IgD-negative memory B cell (primary cell): Measurements from ENCODE around the gene ZNF469. TPM values are rescaled to one million over a fixed set of nuclear protein-coding genes. Genes with fewer than 3 reads are reported as not detected.

Experiments
- H3K27ac Mint-ChIP-seq, 3 donors: one replicate each; pipeline ENCODE4 v1.8.0; 2020 to 2022; ENCODE audit warnings: mild to moderate bottlenecking in 3 of 3, mixed read lengths in 3 of 3, moderate library complexity in 1 of 3
- H3K27me3 Mint-ChIP-seq: one replicate; pipeline ENCODE4 v1.8.0; 2021; ENCODE audit warnings: mixed read lengths
- H3K36me3 Mint-ChIP-seq: one replicate; pipeline ENCODE4 v1.8.0; 2020; ENCODE audit warnings: mild to moderate bottlenecking, mixed read lengths
- H3K4me1 Mint-ChIP-seq, 3 donors: one replicate each; pipeline ENCODE4 v1.8.0; 2020 to 2022; ENCODE audit warnings: mixed read lengths in 3 of 3, mild to moderate bottlenecking in 1 of 3
- H3K4me3 Mint-ChIP-seq, 4 donors: one replicate each; pipeline ENCODE4 v1.8.0; 2020 to 2022; ENCODE audit warnings: mild to moderate bottlenecking in 4 of 4, mixed read lengths in 4 of 4, moderate library complexity in 3 of 4
- H3K9me3 Mint-ChIP-seq, 3 donors: one replicate each; pipeline ENCODE4 v1.8.0; 2020 to 2021; ENCODE audit warnings: mixed read lengths in 3 of 3, mild to moderate bottlenecking in 1 of 3
- polyA plus RNA-seq: library from polyadenylated mRNA; unstranded; fragments of 300-500 nt; fragmentation: Illumina TruSeq; gene quantifications from one replicate; pipeline ENCODE4 v1.2.3, GENCODE V29; 2021

The ZNF469 gene
- polyA plus RNA-seq, 1 donor from 2014 or later: 0.26 TPM

DNA sequence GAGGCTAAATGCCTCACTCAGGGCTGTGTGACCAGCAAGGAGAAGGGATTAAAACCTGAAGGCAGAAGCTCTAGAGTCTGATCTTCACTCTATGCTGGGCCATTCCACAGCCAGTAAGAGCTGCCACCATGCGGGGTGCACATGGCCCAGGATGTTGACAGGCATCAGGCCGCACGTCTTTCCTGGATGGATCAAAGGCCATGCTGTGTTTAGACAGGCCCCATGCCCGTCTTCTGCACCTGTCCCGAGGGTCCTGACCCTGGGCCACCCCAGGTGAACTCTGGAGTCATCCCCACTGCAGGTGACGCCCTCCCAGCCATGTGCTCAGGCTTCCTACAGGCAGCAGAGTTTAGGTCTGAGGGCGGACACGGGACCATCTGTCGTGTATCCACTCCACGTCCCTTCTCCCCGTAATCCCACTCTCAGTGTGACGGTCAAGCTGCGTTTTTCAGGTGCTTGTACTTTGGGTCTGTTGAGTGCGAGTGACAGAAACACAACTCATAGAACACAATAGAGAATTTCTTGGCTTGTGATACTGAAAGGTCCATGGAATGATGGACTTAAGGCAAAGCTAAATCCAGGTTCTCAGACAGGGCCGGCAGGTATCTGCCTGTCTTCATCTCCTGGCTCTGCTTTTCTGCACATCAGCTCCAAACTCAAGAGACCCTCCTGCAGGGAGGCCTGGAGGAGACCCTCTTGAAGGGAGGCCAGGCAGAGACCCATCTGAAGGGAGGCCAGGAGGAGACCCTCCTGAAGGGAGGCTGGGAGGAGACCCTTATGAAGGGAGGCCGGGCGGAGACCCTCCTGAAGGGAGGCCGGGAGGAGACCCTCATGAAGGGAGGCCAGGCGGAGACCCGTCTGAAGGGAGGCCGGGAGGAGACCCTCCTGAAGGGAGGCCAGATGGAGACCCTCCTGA lies 13.2 kb downstream of the ZNF469 start:
- H3K36me3 Mint-ChIP-seq: no peaks in the 10 kb centered on the region
- H3K27me3 Mint-ChIP-seq: peaks cover 12% of the 10 kb centered on the region
- no peaks in the 10 kb centered on the region for H3K4me1 Mint-ChIP-seq

DNA sequence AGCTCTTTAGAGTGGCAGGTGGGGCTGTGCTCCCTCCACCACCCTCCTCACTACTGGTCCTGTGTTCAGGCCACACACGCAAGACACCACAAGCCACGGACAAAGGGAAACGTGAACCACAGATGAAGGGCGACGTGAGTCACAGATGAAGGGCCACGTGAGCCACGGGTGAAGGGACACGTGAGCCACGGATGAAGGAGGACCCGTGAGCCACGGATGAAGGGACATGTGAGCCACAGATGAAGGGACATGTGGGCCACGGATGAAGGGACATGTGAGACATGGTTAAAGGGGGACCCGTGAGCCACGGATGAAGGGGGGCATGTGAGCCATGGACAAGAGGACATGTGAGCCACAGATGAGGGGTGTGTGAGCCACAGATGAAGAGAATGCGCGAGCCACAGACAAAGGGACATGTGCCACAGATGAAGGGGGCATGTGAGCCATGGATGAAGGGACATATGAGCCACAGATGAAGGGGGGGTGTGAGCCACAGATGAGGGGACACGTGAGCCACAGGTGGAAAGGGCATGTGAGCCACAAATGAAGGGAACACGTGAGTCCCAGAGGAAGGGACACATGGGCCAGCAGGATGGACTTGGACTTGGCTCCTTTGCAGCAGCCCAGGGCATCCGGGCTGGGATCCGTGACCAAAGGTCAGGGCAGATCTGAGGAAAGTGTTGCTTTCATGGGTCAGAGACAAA lies 15.6 kb downstream of the ZNF469 start:
- Mint-ChIP-seq H3K9me3 (peaks cover 0 to 4% (median 0%) of the 10 kb centered on the region in 3 donors), H3K27me3 (no peaks in the 10 kb centered on the region), H3K4me1 (no peaks in the 10 kb centered on the region), H3K4me3 (peak overlapping the region in 1 of 4 donors; percentile 28), H3K36me3 (no peaks in the 10 kb centered on the region), H3K27ac (no peak overlapping the region)

More for the DNA sequence above, 13.2 kb downstream of the ZNF469 start:
- peaks cover 0 to 4% (median 0%) of the 10 kb centered on the region in 3 donors for H3K9me3 Mint-ChIP-seq
- no peak overlapping the region for H3K27ac Mint-ChIP-seq
- no peak overlapping the region for H3K4me3 Mint-ChIP-seq

DNA sequence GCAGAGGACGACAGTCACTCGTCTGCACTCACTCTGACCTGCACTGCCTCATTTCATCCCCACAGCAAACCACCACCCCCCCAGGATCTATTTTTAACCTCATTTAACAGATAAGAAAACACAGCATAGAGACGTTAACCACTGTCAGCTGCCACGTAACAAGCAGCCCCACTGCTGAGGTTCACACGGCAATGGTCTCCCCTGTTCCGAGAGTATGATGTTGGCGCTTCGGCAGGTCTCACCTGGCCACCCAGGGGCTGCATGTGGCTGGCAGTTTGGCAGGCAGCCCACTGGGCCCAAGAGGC lies 16.1 kb downstream of the ZNF469 start:
- Mint-ChIP-seq H3K27me3 (no peaks in the 10 kb centered on the region), H3K36me3 (no peaks in the 10 kb centered on the region), H3K27ac (peak overlapping the region in 1 of 3 donors; percentile 16), H3K9me3 (peaks cover 0 to 4% (median 0%) of the 10 kb centered on the region in 3 donors), H3K4me3 (peak overlapping the region in 1 of 4 donors; percentile 28), H3K4me1 (no peaks in the 10 kb centered on the region)

DNA sequence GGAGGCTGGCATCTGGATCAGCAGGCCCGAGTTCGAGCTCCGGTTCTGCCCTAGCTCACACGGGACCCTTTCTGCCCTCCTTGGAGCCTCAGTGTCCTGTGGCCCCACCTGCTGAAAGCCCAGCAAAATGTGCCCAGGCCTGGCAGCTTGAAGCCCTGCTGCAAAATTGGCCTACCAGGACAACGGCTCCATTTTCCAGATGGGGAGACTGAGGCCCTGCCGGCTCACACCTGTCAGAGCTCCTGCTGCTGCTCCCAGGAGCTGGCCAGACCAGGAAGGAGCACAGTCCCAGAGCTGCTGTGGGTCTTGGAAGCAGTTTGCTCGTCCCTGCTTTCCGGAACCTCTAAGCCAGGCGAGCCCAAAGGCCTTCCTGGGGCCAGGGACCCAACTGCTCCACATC lies 17.4 kb downstream of the ZNF469 start:
- Mint-ChIP-seq H3K4me1 (no peaks in the 10 kb centered on the region), H3K27me3 (peaks cover 3% of the 10 kb centered on the region), H3K27ac (no peak overlapping the region), H3K4me3 (no peak overlapping the region), H3K9me3 (peaks cover 0 to 4% (median 0%) of the 10 kb centered on the region in 3 donors), H3K36me3 (no peaks in the 10 kb centered on the region)

DNA sequence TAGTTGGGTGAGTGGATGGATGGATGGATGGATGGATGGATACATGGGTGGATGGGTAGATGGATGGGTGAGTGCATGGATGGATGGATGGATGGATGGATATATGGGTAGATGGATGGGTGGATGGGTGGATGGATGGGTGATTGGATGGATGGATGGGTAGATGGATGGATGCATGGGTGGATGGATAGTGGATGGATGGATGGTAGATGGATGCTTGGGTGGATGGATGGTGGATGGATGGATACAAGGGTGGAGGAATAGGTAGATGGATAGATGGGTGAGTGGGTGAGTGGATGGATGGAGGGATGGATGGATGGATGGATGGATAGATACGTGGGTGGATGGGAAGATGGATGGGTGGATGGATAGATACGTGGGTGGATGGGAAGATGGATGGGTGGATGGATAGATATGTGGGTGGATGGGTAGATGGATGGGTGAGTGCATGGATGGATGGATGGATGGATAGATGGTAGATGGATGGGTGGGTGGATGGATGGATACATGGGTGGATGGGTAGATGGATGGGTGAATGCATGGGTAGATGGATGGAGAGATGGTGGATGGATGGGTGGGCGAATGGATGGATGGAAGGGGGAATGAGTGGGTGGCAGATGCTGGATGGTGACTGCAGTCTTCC lies 19.0 kb downstream of the ZNF469 start:
- H3K4me1 Mint-ChIP-seq: no peaks in the 10 kb centered on the region

DNA sequence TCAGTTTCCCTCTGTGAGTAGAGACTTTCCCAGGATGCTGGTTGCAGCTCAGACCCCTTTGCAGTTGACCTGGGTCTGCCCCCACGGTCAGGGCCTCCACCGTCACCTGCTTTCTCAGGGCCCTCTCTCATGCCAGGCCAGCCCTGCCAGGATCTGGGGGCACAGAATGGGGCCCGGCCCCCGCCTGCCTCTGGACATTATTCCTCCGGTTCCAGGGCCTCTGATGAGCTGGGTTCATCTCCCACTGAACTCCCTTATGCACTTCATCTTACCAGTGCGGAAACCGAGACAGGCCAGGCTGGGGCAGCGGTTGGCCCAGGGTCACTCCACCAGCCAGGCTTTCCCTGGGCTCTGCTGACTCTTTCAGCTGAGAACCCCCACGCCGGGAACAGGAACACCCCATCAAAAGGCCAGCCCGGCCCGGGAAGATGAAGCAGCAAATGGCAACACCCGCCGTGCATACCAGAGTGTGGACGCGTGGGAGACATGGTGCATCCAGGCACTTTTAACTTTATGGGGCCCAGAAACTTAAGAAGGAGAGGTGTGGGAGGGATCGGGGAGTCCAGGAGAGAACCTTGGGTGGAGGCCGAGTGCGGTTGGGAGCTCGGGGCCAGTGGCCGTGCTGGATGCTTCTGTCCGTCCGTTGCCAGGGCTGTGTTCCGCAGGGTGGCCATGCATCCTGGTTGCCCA lies 19.9 kb downstream of the ZNF469 start:
- Mint-ChIP-seq H3K4me3 (no peak overlapping the region), H3K9me3 (no peaks in the 10 kb centered on the region), H3K36me3 (no peaks in the 10 kb centered on the region), H3K27me3 (peaks cover 3% of the 10 kb centered on the region), H3K27ac (no peak overlapping the region), H3K4me1 (peaks cover 0 to 2% (median 0%) of the 10 kb centered on the region in 3 donors)

More for the DNA sequence above, 19.0 kb downstream of the ZNF469 start:
- no peak overlapping the region for H3K4me3 Mint-ChIP-seq
- H3K9me3 Mint-ChIP-seq: peaks cover 0 to 4% (median 0%) of the 10 kb centered on the region in 3 donors
- no peaks in the 10 kb centered on the region for H3K36me3 Mint-ChIP-seq
- no peak overlapping the region for H3K27ac Mint-ChIP-seq
- peaks cover 3% of the 10 kb centered on the region for H3K27me3 Mint-ChIP-seq

DNA sequence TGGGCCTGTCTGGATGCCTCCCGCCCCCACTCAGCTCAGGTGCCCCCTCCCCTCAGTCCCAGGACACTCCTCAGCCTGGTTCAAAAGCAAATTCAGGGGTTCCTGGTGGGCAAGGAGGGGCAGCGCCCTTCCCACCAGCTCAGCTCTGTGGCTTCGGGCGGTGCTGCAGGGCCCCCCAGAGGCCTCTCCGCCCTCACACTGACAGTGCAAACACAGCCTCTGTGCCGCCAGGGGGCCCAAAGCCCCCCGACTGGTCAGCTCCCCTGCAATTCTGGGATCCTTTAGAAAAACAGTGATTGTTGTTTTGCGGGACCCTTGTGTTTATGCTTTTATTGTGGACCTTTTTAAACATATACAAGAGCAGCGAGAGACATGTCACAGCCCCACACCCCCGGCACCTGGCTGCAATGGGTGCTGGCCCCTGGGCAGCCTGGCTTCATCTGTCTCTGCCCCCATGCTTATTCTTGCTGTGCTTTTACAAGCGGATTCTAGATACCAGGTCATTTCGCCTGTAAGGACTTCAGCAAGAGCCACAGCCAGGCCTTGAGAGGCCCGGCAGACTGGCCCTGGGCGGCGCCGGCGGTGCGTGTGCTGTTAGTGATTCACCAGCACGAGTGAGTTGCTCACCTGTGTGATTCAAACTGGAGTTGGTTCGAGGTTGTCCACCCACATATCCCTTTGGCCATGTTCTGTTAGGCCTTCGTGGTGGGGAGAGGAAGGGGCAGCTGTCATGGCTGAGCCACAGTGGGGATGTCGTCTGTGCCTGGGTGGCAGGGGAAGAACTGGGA lies 21.2 kb downstream of the ZNF469 start:
- Mint-ChIP-seq H3K9me3 (no peaks in the 10 kb centered on the region), H3K27ac (no peak overlapping the region), H3K27me3 (peaks cover 3% of the 10 kb centered on the region), H3K4me1 (peaks cover 0 to 5% (median 0%) of the 10 kb centered on the region in 3 donors), H3K36me3 (no peaks in the 10 kb centered on the region), H3K4me3 (no peak overlapping the region)

DNA sequence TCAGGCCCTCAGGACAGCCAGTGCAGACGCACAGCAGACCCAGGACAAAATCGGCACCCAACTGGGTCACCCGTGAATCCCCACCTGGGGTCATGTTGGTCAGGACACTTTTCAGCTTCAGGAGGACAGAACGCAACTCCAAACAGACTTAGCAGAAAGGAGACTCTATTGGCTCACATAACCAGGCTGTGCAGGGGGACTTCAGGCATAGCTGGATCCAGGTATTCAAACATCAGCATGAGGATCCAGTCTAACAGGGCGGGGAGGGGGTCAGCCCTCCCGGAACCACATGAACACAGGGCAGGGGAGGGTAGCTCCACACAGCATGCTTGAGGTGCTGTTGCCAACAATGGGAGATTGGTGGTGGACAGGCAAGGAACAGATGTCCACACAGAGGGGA lies 22.0 kb downstream of the ZNF469 start:
- H3K4me1 Mint-ChIP-seq: peaks cover 0 to 5% (median 0%) of the 10 kb centered on the region in 3 donors
- no peaks in the 10 kb centered on the region for H3K9me3 Mint-ChIP-seq
- H3K4me3 Mint-ChIP-seq: no peak overlapping the region
- peaks cover 3% of the 10 kb centered on the region for H3K27me3 Mint-ChIP-seq
- no peaks in the 10 kb centered on the region for H3K36me3 Mint-ChIP-seq
- H3K27ac Mint-ChIP-seq: no peak overlapping the region

DNA sequence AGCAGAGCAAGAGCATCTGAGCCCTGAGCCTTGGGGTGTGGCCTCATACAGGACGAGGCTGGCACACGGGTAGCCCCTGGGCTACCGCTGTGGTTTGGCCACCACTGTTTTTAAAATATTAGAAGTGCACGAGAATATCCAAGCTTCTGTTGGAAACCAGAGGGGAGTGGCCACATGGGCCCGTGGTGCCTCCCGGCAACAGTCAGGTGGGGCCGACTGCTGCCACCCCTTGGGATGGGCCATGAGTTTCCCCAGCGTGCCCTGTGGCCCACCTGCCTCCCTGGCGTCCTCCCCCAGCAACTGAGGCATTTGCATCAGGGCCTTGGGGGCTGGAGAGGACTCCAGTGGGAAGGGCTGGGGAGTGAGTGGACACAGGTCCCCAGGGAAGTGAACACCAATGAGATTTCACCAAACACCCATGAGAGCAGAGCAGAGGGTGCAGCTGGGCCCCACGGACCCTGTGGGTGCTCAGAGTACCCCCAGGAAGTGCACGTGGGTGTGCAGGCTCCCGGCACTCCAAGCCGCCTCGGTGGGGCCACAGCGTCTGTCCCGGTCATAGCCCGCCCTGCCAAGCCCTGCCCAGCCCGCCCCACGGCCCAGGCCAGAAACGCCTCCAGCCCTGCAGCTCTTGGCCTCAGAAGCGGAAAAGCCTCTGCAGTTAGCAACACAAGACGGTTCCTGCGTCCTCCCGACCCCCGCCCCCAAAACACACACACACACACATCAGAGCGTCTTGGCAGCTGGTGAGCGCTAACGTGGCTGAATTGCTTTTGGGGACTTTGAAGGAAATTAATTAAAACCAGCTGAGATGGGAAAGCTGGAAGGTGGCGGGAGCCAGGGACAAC lies 22.7 kb downstream of the ZNF469 start:
- Mint-ChIP-seq H3K9me3 (no peaks in the 10 kb centered on the region), H3K36me3 (no peaks in the 10 kb centered on the region), H3K4me3 (no peak overlapping the region), H3K27me3 (peaks cover 3% of the 10 kb centered on the region), H3K27ac (no peak overlapping the region), H3K4me1 (peaks cover 0 to 5% (median 0%) of the 10 kb centered on the region in 3 donors)

DNA sequence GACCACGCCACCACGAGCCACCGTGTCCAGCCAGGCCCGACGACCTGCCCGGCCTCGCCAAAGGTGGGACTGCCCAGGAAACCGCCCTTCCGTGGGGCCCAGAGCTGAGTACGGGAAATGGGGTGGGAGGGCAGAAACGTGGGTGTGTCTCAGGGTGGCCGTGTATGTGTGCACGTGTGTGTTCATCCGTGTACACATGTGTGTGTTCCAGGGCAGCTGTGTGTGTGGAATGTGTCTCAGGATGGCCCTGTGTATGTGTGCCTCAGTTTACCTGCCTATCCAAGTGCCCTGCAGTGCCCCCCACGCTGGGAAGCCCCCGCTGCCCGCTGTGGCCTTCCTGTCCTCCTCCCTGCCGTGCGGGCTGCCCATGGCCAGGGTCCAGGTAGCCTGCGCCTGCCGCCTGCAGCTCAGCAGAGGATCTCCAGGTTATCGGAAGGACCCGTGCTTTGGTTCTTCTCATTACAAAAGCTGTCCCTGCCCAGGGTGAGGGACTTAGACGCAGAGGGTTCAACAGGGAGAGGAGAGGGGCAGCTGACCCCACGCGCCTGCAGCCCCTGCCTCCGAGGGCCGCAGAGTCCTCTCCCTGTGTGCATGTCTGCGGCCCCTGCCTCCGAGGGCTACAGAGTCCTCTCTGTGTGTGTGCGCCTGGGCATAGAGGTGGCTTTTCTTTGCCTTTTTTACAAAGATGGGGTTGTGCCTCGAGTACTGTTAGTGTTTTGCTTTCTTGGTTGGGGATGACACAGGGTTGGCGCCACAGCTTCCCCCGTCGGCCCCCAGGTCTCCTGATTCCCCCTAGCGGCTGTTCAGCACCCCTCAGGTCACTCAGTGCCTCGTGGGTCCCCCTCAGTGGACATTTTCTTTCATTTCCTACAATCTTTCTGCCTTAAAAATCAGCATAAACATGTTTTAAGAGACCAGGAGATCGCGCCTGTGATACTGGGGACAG lies 23.6 kb downstream of the ZNF469 start:
- peaks cover 3% of the 10 kb centered on the region for H3K27me3 Mint-ChIP-seq
- H3K9me3 Mint-ChIP-seq: no peaks in the 10 kb centered on the region
- H3K4me1 Mint-ChIP-seq: peaks cover 0 to 5% (median 0%) of the 10 kb centered on the region in 3 donors
- H3K4me3 Mint-ChIP-seq: no peak overlapping the region
- H3K27ac Mint-ChIP-seq: no peak overlapping the region
- H3K36me3 Mint-ChIP-seq: no peaks in the 10 kb centered on the region

DNA sequence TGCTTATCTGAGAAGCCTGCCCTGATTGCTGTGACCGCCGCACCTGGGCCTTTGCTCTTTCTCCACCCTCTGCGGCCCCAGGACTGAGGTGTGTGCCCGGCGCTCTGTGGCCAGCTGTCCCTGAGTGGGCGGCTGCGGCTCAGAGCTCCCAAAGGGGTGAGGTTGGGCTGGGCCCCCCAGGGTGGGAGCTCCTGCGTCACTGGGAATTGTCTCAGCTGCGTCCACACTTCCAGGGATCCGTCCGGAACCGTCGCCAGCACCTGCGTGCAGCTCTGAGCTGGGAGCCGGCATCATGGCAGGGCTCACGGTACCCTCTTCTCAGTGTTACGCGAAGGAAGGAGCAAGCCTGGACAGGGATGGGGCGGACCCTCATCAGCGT lies 24.3 kb downstream of the ZNF469 start:
- Mint-ChIP-seq H3K27ac (no peak overlapping the region), H3K36me3 (no peaks in the 10 kb centered on the region), H3K27me3 (peaks cover 3% of the 10 kb centered on the region), H3K9me3 (no peaks in the 10 kb centered on the region), H3K4me3 (no peak overlapping the region), H3K4me1 (peaks cover 0 to 5% (median 0%) of the 10 kb centered on the region in 3 donors)

DNA sequence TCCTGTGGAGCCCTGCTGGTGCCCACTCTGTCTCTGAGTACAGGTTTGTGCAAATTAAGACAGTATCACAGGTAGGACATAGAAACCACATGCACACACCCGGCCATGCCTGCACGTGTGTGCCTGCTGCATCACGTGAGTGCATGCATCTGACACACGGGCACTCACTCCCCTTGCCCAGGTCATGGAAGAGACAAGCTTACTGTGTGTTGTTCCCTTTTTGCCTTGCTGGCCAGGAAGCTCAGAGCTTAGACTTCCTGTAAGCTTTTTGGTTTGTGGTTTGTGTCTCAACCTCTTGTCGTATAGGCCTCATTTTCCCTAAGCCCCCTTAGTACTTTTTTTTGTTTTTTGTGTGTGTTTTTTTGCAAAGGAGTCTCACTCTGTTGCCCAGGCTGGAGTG lies 25.0 kb downstream of the ZNF469 start:
- Mint-ChIP-seq H3K4me3 (no peak overlapping the region), H3K4me1 (peaks cover 0 to 5% (median 0%) of the 10 kb centered on the region in 3 donors), H3K9me3 (no peaks in the 10 kb centered on the region), H3K36me3 (no peaks in the 10 kb centered on the region), H3K27ac (no peak overlapping the region), H3K27me3 (peaks cover 3% of the 10 kb centered on the region)
